ENCODE data around the gene BMAL1. TPM values are rescaled to one million over a fixed set of nuclear protein-coding genes. Genes with fewer than 3 reads are reported as not detected.

Gene BMAL1
- total RNA-seq, 2 experiments from 2014 or later = 71.3 to 73.3 TPM

DNA sequence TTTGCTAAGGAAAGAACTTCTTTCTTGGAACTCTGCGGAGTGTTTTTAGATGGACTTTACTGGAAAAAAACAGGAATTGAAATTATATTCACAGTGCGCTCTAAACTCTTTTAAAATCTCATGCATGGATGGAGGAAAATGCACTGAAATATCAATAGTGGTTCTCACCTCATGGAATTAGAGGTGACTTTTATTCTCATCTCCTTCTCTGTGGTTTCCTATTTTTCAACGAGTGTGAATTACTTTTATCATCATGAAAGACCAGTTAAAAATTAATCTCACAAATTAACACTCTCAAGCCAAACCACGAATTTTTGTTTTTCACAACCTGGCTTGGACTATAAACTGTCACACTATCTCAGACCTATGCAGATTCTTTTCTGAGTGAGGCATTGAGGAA is 16.6 kb downstream of the BMAL1 start:
- intact Hi-C loops (cut with DNase I, micrococcal nuclease) = no loop called here
- ChIA-PET CTCF (no interaction called here), POLR2A (interaction anchor here (0.7 kb wide), 1 partner anchor 106 kb away, joined by 4 read pairs; no protein-coding TSS in a partner anchor)
- ATAC-seq (ENCODE audit: poor library complexity) (no peak), DNase-seq (no peak)
- H3K4me1 ChIP-seq (ENCODE audit: insufficient read depth, low read length) = peaks cover 70% of the 10 kb centered on the region
- Mint-ChIP-seq H3K9me3 (no peaks in the 10 kb centered on the region), H3K4me3 (no peak overlapping the region), H3K27me3 (no peaks in the 10 kb centered on the region), H3K36me3 (ENCODE audit: low read depth) (peaks cover 3% of the 10 kb centered on the region), H3K4me1 (ENCODE audit: low read depth) (peaks cover 23% of the 10 kb centered on the region), H3K27ac (no peak overlapping the region)
- no peak overlapping the region for H3K27ac ChIP-seq (ENCODE audit: low read depth in 1 of 2, low read length in 2 of 2)
- TF ChIP-seq, protein P1, sequence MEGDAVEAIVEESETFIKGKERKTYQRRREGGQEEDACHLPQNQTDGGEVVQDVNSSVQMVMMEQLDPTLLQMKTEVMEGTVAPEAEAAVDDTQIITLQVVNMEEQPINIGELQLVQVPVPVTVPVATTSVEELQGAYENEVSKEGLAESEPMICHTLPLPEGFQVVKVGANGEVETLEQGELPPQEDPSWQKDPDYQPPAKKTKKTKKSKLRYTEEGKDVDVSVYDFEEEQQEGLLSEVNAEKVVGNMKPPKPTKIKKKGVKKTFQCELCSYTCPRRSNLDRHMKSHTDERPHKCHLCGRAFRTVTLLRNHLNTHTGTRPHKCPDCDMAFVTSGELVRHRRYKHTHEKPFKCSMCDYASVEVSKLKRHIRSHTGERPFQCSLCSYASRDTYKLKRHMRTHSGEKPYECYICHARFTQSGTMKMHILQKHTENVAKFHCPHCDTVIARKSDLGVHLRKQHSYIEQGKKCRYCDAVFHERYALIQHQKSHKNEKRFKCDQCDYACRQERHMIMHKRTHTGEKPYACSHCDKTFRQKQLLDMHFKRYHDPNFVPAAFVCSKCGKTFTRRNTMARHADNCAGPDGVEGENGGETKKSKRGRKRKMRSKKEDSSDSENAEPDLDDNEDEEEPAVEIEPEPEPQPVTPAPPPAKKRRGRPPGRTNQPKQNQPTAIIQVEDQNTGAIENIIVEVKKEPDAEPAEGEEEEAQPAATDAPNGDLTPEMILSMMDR (IDR thresholded peaks at IDR 0.05) = no peak
- no peaks in the 10 kb centered on the region for H3K27me3 ChIP-seq (ENCODE audit: control insufficient read depth in 1 of 2, insufficient read depth in 2 of 2, low read length in 2 of 2)
- no peaks in the 10 kb centered on the region for H3K36me3 ChIP-seq (ENCODE audit: insufficient read depth, low read length)
- H3K4me3 ChIP-seq (ENCODE audit: low read length) = no peak overlapping the region
- no peaks in the 10 kb centered on the region for H3K9me3 ChIP-seq (ENCODE audit: control insufficient read depth in 1 of 2, insufficient read depth in 1 of 2, low read length in 2 of 2)

DNA sequence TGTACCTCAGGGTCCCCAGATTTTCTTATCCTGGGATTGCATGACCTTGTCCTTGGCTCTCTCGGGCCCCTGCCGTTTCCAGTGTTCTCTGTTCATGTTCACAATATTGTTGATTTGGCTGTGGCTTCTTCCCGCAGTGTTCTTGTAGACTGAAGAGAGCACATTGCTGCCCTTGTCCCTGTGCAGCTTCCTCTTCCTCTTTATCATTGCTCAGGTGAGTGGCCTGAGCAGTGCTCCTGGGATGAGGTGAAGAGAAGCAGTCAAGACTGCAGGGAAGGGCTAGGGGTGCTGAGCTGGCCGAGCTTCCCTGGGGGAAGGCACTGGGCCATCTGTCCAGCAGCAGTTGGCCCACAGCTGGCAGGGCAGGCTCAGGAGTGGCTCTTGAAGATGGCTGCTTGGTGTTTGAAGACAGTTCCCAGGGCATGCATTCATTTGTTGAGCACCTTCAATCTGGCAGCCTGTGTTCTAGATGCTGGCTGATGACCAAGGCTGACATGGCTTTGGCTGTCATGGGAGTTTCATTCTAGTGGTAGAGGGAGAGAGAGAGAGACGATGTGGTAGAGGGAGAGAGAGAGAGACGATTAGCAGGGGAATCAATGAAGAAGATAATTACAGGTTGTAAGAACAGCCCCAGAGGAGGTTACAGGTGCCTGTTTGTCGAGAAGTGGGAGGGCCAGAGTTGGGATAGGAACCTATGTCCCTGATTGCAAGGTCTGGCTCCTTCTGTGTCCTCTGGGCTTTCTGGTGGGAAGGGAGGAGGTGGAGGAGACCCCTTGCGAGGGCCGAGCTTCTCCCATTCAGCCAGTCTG is 17.4 kb downstream of the BMAL1 start:
- Mint-ChIP-seq H3K4me3 (no peak overlapping the region), H3K9me3 (no peaks in the 10 kb centered on the region), H3K27me3 (no peaks in the 10 kb centered on the region), H3K36me3 (ENCODE audit: low read depth) (peaks cover 5% of the 10 kb centered on the region), H3K27ac (no peak overlapping the region), H3K4me1 (ENCODE audit: low read depth) (peaks cover 15% of the 10 kb centered on the region)
- Histone ChIP-seq H3K4me3 (ENCODE audit: low read length) (no peak overlapping the region), H3K9me3 (ENCODE audit: control insufficient read depth in 1 of 2, insufficient read depth in 1 of 2, low read length in 2 of 2) (no peaks in the 10 kb centered on the region), H3K27ac (ENCODE audit: low read depth in 1 of 2, low read length in 2 of 2) (no peak overlapping the region), H3K27me3 (ENCODE audit: control insufficient read depth in 1 of 2, insufficient read depth in 2 of 2, low read length in 2 of 2) (no peaks in the 10 kb centered on the region), H3K4me1 (ENCODE audit: insufficient read depth, low read length) (peaks cover 78% of the 10 kb centered on the region), H3K36me3 (ENCODE audit: insufficient read depth, low read length) (no peaks in the 10 kb centered on the region)
- TF ChIP-seq, protein P1 (IDR thresholded peaks at IDR 0.05) = no peak
- POLR2A ChIA-PET = no interaction called here
- DNase-seq (no peak), ATAC-seq (ENCODE audit: poor library complexity) (no peak)
- CTCF ChIA-PET = interaction anchor here (1.3 kb wide), 1 partner anchor 40 kb away, joined by 3 read pairs; no protein-coding TSS in a partner anchor
- intact Hi-C loops (cut with DNase I, micrococcal nuclease) = no loop called here

DNA sequence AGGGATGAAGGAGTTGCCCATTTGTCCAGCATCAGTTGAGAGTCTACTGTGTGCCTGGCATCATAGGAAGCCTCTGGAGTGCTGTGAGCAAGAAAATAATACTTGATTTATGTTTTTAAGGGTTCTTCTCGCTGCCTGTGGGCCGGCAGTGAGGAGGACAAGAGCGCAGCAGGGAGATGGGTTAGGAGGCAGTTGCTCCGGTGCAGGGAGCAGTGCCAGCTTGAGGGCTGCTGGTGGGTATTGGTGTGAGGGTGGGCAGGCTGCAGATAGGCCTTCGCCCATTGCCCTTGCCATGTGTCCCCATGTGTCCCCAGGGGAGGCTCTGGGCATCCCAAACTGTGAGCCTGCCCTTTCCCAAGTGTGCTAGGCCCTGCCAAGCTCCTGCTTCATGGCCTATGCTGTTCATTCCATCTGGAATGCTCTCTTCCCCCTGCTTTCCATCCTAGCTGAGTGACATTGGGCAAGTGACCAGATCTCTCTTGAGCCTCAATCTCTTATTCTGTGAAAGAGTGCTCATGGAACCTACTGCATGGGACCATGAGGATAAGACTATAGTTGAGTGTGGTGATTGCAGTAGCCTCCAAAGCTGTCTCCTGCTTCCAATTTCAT is 19.8 kb downstream of the BMAL1 start:
- Histone ChIP-seq H3K4me1 (ENCODE audit: insufficient read depth, low read length) (peaks cover 86% of the 10 kb centered on the region), H3K27ac (ENCODE audit: low read depth in 1 of 2, low read length in 2 of 2) (no peak overlapping the region), H3K4me3 (ENCODE audit: low read length) (no peak overlapping the region), H3K9me3 (ENCODE audit: control insufficient read depth in 1 of 2, insufficient read depth in 1 of 2, low read length in 2 of 2) (no peaks in the 10 kb centered on the region), H3K27me3 (ENCODE audit: control insufficient read depth in 1 of 2, insufficient read depth in 2 of 2, low read length in 2 of 2) (no peaks in the 10 kb centered on the region), H3K36me3 (ENCODE audit: insufficient read depth, low read length) (no peaks in the 10 kb centered on the region)
- Mint-ChIP-seq H3K36me3 (ENCODE audit: low read depth) (peaks cover 5% of the 10 kb centered on the region), H3K27me3 (no peaks in the 10 kb centered on the region), H3K4me1 (ENCODE audit: low read depth) (no peaks in the 10 kb centered on the region), H3K27ac (no peak overlapping the region), H3K4me3 (no peak overlapping the region), H3K9me3 (no peaks in the 10 kb centered on the region)
- TF ChIP-seq, protein P1 (IDR thresholded peaks at IDR 0.05) = no peak
- ChIA-PET POLR2A (interaction anchor here (1.6 kb wide), 1 partner anchor 19 kb away, joined by 7 read pairs; no protein-coding TSS in a partner anchor), CTCF (interaction anchor here (1.5 kb wide), 1 partner anchor 38 kb away, joined by 4 read pairs; no protein-coding TSS in a partner anchor)
- DNase-seq = no peak
- intact Hi-C loops (cut with DNase I, micrococcal nuclease) = no loop called here
- no peak for ATAC-seq (ENCODE audit: poor library complexity)

All from CD4-positive, alpha-beta T cell (primary cell).